Activated T-helper 2 cell treated with anti-CD3 and anti-CD28 coated beads, Interferon-gamma antibody, Interleukin-2, Interleukin-4, amounts not matched to agents 10 μg/mL and 5 μg/mL and 100 μg/mL, durations not matched to agents 14 hours and 24 hours and 36 hours (primary cell): ENCODE data around the gene SLC26A5. TPM values are rescaled to one million over a fixed set of nuclear protein-coding genes. Genes with fewer than 3 reads are reported as not detected.

ENCODE experiments used
- total RNA-seq: library from RNA; stranded (reverse); gene quantifications from 2 replicates; pipeline ENCODE4 v1.2.3, GENCODE V29; 2022

SLC26A5 gene
- total RNA-seq, 1 donor from 2014 or later = not detected

Other genes with a start within 250 kb of the SLC26A5 start
- 69.2 and 71.5 TPM in 2 replicates for gene PMPCB, start 148.8 kb downstream of the SLC26A5 start, total RNA-seq
- 49.2 and 51.8 TPM in 2 replicates for gene DNAJC2, start 101.4 kb downstream of the SLC26A5 start, total RNA-seq
- gene PSMC2, start 98.6 kb downstream of the SLC26A5 start, total RNA-seq = 208 and 218 TPM in 2 replicates